ENCODE measurements around the gene AKAP13. TPM values are rescaled to one million over a fixed set of nuclear protein-coding genes. Genes with fewer than 3 reads are reported as not detected.
A peak's percentile ranks its signal among the peaks of the same experiment; 100 is the strongest.
"Not testable (repeated sequence)": the region's sequence is repeated elsewhere in the genome, so short reads cannot be mapped to it uniquely, and the experiment has no call there.

Gene AKAP13
- polyA plus RNA-seq, 3 donors, result 79.6 to 92.8 (median 87.3) TPM

- DNase-seq (ENCODE audit: low read depth in 3 of 3, low spot score in 2 of 3), result no peak
Measured at GRCh38 chr15:85518979-85519761, 138.8 kb downstream of the AKAP13 start.

GRCh38 chr15:85520650-85521049, 140.2 kb downstream of the AKAP13 start:
- DNase-seq (ENCODE audit: low read depth in 3 of 3, low spot score in 2 of 3), result no peak

- DNase-seq (ENCODE audit: low read depth in 3 of 3, low spot score in 2 of 3), result no peak
Measured at GRCh38 chr15:85523530-85523929, 143.1 kb downstream of the AKAP13 start.

GRCh38 chr15:85525755-85526154, 145.4 kb downstream of the AKAP13 start:
- no peak for DNase-seq (ENCODE audit: low read depth in 3 of 3, low spot score in 2 of 3)

GRCh38 chr15:85527895-85528294, 147.5 kb downstream of the AKAP13 start:
- peak; percentile 52 to 67 (median 53) for DNase-seq (ENCODE audit: low read depth in 3 of 3, low spot score in 2 of 3)

GRCh38 chr15:85530079-85530478, 149.7 kb downstream of the AKAP13 start:
- DNase-seq (ENCODE audit: low read depth in 3 of 3, low spot score in 2 of 3), result no peak

GRCh38 chr15:85531083-85531482, 150.7 kb downstream of the AKAP13 start:
- DNase-seq (ENCODE audit: low read depth in 3 of 3, low spot score in 2 of 3), result no peak

- DNase-seq (ENCODE audit: low read depth in 3 of 3, low spot score in 2 of 3), result no peak
Measured at GRCh38 chr15:85532689-85533088, 152.3 kb downstream of the AKAP13 start.

GRCh38 chr15:85534031-85534430, 153.6 kb downstream of the AKAP13 start:
- DNase-seq (ENCODE audit: low read depth in 3 of 3, low spot score in 2 of 3), result no peak

- DNase-seq (ENCODE audit: low read depth in 3 of 3, low spot score in 2 of 3), result not testable (repeated sequence)
Measured at GRCh38 chr15:85535533-85536330, 155.3 kb downstream of the AKAP13 start.

GRCh38 chr15:85536341-85536740, 155.9 kb downstream of the AKAP13 start:
- DNase-seq (ENCODE audit: low read depth in 3 of 3, low spot score in 2 of 3), result no peak

GRCh38 chr15:85539491-85539890, 159.1 kb downstream of the AKAP13 start:
- no peak for DNase-seq (ENCODE audit: low read depth in 3 of 3, low spot score in 2 of 3)

- no peak for DNase-seq (ENCODE audit: low read depth in 3 of 3, low spot score in 2 of 3)
Measured at GRCh38 chr15:85540085-85540797, 159.8 kb downstream of the AKAP13 start.

- DNase-seq (ENCODE audit: low read depth in 3 of 3, low spot score in 2 of 3), result no peak
Measured at GRCh38 chr15:85541744-85542143, 161.3 kb downstream of the AKAP13 start.

- no peak for DNase-seq (ENCODE audit: low read depth in 3 of 3, low spot score in 2 of 3)
Measured at GRCh38 chr15:85542488-85542887, 162.1 kb downstream of the AKAP13 start.

- DNase-seq (ENCODE audit: low read depth in 3 of 3, low spot score in 2 of 3), result no peak
Measured at GRCh38 chr15:85542895-85543331, 162.5 kb downstream of the AKAP13 start.

GRCh38 chr15:85543741-85544155, 163.3 kb downstream of the AKAP13 start:
- DNase-seq (ENCODE audit: low read depth in 3 of 3, low spot score in 2 of 3), result no peak

GRCh38 chr15:85545185-85545584, 164.8 kb downstream of the AKAP13 start:
- no peak for DNase-seq (ENCODE audit: low read depth in 3 of 3, low spot score in 2 of 3)

GRCh38 chr15:85545752-85546151, 165.3 kb downstream of the AKAP13 start:
- DNase-seq (ENCODE audit: low read depth in 3 of 3, low spot score in 2 of 3), result no peak

- DNase-seq (ENCODE audit: low read depth in 3 of 3, low spot score in 2 of 3), result no peak
Measured at GRCh38 chr15:85547386-85547785, 167.0 kb downstream of the AKAP13 start.

- no peak for DNase-seq (ENCODE audit: low read depth in 3 of 3, low spot score in 2 of 3)
Measured at GRCh38 chr15:85550283-85550682, 169.9 kb downstream of the AKAP13 start.
